ENCODE measurements around the gene ANKRD13C.

Gene ANKRD13C

DNA sequence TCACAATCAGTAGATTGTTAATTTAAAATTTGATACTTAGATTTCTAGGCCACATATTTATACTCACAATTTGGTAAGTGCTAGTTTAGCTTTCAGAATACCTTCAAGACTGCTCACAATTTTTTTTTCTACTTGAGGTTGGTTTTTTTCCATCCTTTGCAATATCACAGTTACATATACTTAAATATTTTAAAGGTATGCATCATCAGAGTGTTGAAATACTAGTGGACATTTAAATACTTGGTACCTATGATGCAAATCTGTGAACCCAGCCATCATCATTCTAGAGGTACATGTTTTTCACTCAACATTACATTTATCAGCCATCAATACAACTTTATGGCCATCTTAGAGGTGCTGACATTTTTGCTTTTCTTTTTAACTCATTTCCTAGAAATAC is 143.0 kb downstream of the ANKRD13C start:
- H3K36me3 ChIP-seq (ENCODE audit: insufficient read depth, low read length) = peaks cover 28% of the 10 kb centered on the region
- peak overlapping the region; percentile 13 for H3K4me2 ChIP-seq (ENCODE audit: low read length)

DNA sequence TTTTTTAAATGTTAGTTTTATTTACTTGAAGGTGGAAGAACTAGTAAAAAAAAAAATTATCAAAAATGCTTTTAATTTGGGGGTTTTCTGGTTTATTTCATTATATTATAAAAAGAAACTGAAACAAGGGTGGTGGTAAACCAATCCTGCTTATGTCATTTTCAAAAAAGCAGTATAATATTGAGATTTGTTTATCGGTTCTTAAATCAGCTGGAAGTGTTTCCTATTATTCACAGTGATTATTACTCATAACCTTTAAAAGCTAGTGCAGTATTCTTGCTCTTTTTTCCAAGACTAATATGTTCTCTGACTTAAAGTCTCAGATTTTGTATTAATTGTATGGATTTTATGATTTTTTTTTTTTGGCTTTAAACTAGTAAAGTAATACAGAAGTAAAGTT is 143.7 kb downstream of the ANKRD13C start:
- Histone ChIP-seq H3K4me1 (ENCODE audit: control insufficient read depth, insufficient read depth, low read length) (peaks cover 15% of the 10 kb centered on the region), H3K9me3 (replicated peaks; ENCODE audit: low read length) (no peaks in the 10 kb centered on the region)

More for the DNA sequence above, 143.0 kb downstream of the ANKRD13C start:
- Histone ChIP-seq H3K4me1 (ENCODE audit: control insufficient read depth, insufficient read depth, low read length) (peaks cover 15% of the 10 kb centered on the region), H3K9ac (ENCODE audit: low read depth, low read length) (no peak overlapping the region), H3K9me3 (replicated peaks; ENCODE audit: low read length) (no peaks in the 10 kb centered on the region), H3K4me3 (ENCODE audit: low read length) (no peak overlapping the region), H3K27me3 (ENCODE audit: control insufficient read depth, insufficient read depth, low read length) (no peaks in the 10 kb centered on the region)

More for the DNA sequence above, 143.7 kb downstream of the ANKRD13C start:
- H3K27me3 ChIP-seq (ENCODE audit: control insufficient read depth, insufficient read depth, low read length) = no peaks in the 10 kb centered on the region
- H3K9ac ChIP-seq (ENCODE audit: low read depth, low read length) = no peak overlapping the region
- no peak overlapping the region for H3K4me3 ChIP-seq (ENCODE audit: low read length)
- H3K36me3 ChIP-seq (ENCODE audit: insufficient read depth, low read length) = peaks cover 22% of the 10 kb centered on the region
- H3K4me2 ChIP-seq (ENCODE audit: low read length) = peak overlapping the region; percentile 13

Data from skeletal muscle satellite cell (primary cell).